ENCODE measurements around the gene TMTC4.
"Not testable (repeated sequence)": the region's sequence is repeated elsewhere in the genome, so short reads cannot be mapped to it uniquely, and the experiment has no call there.

Gene TMTC4, protein sequence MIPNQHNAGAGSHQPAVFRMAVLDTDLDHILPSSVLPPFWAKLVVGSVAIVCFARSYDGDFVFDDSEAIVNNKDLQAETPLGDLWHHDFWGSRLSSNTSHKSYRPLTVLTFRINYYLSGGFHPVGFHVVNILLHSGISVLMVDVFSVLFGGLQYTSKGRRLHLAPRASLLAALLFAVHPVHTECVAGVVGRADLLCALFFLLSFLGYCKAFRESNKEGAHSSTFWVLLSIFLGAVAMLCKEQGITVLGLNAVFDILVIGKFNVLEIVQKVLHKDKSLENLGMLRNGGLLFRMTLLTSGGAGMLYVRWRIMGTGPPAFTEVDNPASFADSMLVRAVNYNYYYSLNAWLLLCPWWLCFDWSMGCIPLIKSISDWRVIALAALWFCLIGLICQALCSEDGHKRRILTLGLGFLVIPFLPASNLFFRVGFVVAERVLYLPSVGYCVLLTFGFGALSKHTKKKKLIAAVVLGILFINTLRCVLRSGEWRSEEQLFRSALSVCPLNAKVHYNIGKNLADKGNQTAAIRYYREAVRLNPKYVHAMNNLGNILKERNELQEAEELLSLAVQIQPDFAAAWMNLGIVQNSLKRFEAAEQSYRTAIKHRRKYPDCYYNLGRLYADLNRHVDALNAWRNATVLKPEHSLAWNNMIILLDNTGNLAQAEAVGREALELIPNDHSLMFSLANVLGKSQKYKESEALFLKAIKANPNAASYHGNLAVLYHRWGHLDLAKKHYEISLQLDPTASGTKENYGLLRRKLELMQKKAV

DNA sequence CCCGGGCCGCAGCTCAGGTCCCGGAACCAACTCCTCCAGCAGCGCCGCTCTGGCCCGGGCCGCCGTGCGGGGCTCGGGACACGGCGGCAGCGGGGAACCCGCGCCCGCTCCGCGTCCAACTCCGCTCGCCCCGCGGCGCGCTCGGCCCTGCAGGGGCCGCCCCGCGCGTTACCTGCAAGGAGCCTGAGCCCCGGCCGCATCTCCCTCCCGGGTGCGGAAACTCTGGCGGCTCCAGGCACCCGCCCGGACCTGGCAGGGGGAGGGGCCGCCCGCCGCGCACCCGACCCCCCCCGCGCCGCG, at the start of gene TMTC4:
Gene TMTC4 (minus strand): TSS at position 224 of the 300 bp plus-strand sequence. CDS start 4,433 bp downstream, outside the sequence.
- no peak for DNase-seq (ENCODE audit: low read depth, low spot score)

DNA sequence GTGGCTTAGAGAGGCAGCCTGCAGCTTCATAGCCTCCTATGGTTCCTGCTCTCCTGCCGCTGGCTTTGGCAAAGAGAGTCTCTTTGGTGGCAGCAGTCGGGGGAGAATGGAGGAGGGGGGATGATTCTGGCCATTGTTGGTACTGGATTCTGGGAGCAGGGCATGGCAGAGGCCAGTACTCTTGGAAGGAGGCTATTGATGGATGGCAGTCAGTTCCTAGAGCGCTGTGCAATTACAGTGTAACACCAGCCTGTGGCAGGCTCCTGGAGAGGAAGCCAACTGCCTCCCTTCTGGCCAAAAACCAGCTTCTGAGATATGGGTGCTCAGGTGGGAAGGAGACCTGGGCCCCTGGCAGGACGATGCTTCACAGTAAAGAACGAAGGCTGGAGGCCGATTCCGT, 47.9 kb upstream of the TMTC4 start:
- DNase-seq (ENCODE audit: low read depth, low spot score) = no peak

DNA sequence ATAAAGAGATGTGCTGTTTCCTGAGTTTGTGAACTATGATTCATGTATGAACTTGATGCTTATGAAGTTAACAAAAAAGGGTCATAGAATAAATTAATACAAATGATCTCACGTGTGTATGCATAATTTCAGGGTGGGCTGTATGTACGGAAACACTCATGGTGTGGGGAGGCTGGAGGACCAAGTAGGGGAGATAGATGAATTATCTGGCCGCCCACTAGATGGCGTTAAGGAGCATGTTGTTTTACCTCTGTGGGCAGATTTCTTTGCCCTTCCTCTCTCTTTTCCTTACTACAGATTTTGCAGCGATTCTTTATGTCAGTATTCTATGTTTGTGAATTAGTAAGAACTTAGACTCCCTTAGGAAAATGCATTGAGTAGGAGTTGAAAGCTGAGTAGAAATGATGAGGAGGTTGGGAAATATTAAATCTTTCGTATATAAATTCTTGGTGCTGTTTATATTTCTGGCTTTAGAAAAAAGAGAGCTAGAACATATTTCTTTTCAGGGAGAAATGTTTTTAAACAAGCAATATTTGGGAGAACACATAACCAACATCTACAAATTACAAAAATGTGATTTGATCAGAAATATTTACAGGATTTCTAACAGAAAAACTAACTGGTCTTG, 47.4 kb upstream of the TMTC4 start:
- no peak for DNase-seq (ENCODE audit: low read depth, low spot score)

DNA sequence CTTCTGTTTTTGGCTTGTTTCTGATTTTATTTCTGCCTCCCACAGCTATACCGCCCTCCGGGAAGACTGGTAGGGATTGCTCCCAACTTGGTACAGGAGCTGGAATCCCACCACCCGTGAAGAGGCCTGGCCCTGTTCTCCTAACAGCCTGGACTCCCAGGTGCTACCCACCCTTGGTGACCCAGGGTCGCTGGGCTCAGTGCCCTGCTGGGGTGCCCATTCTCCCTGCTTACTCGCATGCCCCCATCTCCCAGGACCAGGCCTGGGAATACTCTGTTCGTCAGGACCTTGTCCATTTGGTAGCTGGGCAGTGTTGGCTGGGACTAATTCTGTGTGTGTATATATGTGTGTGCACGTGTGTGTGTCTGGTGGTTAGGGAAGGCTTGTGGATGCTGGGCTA, 41.0 kb upstream of the TMTC4 start:
- DNase-seq (ENCODE audit: low read depth, low spot score) = no peak

DNA sequence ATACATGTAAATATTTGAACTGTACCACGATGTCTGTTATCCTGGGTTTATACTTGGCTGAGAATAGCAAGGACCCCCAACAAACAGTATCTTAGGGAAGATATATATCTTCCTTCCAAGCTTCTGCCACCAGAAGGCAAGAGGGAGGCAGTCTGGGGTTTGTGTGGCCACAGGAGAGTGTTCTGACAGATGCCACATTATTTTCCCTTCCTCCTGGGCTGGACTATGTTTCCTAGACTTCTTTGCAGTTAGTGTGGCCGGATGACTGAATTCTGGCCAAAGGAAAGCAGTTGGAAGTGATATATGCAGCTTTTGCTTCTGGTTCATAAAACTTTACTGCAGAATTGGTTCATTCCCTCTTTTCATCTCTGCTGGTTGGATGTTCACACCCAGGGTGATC, 39.9 kb upstream of the TMTC4 start:
- no peak for DNase-seq (ENCODE audit: low read depth, low spot score)

DNA sequence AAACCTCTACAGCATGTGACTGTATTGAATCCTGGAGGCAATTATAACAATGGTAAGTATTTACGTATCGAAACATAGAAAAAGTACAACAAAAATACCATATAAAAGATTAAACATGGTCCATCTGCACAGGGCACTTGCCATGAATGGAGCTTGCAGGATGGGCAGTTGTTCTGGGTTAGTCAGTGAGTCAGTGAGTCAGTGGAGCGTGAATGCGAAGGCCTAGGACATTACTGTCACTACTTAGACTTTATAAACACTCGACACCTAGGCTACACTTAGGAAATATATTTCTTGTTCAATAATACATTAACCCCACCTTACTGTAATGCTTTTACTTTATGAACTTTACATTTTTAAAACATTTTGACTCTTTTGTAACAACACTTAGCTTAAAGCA, 35.6 kb upstream of the TMTC4 start:
- no peak for DNase-seq (ENCODE audit: low read depth, low spot score)

DNA sequence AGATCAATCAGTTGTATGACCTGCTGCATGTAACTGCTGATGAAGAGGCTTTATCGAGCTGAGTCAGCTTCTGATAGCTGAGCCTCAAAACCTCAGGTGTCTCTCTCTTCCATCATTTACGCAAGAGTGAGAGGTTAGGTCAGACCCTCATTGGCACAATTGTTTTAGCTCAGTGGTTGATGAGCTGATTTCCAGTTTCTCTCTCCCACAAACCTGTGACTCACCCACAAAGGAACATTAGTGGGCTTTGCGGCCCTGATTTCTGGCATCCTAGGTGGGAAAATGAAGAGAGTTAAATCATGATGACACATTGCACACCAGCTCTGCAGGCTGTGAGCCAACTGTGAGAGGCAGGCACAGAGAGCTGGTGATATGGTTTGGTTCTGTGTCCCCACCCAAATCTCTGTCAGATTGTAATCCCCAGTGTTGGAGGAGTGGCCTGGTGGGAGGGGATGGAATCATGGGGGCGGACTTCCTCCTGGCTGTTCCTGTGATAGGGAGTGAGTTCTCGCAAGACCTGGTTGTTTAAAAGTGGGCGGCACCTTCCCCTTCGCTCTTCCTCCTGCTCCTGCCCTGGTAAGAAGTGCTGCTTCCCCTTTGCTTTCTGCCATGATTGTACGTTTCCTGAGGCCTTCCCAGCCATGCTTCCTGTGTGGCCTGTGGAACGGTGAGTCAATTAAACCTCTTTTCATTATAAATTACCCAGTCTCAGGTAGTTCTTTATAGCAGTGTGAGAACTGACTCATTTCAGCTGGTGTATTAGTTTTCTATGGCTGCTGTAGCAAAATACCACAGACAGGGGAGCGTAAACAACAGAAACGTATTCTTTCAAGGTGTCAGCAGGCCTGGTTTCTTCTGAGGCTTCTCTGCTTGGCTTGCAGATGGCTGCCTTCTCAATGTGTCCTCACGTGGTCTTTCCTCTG, 33.5 kb upstream of the TMTC4 start:
- no peak for DNase-seq (ENCODE audit: low read depth, low spot score)

DNA sequence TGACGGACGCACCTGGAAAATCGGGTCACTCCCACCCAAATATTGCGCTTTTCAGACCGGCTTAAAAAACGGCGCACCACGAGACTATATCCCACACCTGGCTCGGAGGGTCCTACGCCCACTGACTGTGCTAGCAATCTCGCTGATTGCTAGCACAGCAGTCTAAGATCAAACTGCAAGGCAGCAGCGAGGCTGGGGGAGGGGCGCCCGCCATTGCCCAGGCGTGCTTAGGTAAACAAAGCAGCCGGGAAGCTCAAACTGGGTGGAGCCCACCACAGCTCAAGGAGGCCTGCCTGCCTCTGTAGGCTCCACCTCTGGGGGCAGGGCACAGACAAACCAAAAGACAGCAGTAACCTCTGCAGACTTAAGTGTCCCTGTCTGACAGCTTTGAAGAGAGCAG, 23.7 kb upstream of the TMTC4 start:
- DNase-seq (ENCODE audit: low read depth, low spot score) = not testable (repeated sequence)

DNA sequence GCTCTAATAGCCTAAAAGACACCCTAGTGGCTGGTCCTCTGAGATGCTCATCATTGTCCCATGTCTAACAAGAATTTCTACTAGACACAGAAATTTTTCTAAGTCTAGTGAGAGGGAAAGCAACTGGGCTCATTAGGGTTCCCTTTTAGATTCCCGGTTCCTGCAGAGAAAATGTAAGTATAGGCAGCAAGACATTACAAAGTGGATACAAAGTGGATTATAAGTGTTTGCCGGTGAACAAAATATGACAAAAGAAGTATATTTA, 20.8 kb upstream of the TMTC4 start:
- no peak for DNase-seq (ENCODE audit: low read depth, low spot score)

DNA sequence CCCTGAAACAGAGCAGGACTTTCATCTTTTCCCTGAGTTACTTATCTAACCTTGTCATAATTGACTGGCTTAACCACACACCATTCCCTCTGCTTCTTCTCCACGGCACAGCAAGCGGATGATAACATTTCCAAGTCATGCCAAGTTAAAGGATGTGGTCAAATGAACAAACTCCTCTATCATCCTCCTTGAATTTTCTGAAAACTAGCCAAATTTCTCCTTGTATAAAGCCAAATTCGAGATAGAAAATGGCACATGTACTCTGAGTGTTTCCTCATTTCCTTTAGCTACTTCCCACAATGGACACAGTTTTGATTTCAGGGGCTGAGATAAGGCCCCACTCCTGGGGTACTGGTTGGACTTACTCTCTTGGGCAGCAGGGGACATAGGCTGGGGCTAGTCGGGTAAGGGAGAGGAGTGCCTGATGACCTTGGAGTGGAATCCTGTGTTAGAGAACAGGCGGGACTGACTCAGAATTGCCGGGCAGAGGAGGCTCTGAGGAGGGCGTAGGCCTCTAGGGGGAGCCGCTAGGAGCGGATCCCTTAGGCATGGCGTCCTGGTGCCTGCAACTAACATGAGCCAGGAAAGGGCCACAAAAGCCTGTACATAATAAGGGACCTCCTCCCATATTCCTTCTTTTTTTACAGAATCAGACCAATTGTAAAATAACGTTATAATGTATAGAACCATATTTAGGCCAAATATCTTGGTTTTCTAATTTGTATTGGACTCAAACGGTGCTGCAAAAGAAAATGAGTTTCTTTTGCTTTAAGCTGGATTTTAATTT, 20.3 kb upstream of the TMTC4 start:
- DNase-seq (ENCODE audit: low read depth, low spot score) = no peak

DNA sequence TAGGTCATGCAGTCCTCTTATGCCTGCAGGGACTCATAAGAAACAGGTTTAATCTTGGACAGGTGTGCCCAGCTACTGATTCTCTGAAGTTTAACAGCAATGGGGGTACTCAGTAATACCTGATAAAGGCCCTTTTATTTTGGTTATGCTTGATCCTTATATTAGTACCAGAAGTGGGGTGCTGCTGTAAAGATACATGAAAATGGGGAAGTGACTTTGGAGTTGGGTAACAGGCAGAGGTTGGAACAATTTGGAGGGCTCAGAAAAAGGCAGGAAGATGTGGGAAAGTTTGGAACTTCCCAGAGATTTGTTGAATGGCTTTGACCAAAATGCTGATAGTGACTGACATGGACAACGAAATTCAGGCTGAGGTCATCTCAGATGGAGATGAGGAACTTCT, 14.6 kb upstream of the TMTC4 start:
- no peak for DNase-seq (ENCODE audit: low read depth, low spot score)

DNA sequence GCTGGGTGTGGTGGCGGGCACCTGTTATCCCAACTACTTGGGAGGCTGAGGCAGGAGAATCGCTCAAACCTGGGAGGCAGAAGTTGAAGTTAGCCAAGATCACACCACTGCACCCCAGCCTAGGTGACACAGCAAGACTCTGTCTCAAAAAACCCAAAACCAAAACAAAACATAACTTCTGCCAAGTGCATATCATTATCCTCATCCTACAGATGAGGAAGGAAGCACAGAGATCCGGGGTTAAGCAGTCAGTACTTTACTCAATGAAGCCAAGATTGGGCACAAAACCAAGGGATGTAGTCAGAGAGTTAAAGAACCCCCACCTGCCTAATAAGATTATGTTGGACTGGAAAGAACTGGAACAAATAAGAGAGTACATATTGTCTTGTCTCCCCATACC, 5.5 kb upstream of the TMTC4 start:
- no peak for DNase-seq (ENCODE audit: low read depth, low spot score)

DNA sequence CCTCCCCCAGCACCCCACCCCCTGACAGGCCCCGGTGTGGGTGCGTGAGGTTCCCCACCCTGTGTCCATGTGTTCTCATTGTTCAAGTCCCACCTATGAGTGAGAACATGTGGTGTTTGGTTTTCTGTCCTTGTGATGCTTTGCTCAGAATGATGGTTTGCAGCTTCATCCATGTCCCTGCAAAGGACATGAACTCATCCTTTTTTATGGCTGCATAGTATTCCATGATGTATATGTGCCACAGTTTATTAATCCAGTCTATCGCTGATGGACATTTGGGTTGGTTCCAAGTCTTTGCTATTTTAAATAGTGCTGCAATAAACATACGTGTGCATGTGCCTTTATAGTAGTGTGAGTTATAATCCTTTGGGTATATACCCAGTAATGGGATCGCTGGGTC, 2.5 kb upstream of the TMTC4 start:
- not testable (repeated sequence) for DNase-seq (ENCODE audit: low read depth, low spot score)

DNA sequence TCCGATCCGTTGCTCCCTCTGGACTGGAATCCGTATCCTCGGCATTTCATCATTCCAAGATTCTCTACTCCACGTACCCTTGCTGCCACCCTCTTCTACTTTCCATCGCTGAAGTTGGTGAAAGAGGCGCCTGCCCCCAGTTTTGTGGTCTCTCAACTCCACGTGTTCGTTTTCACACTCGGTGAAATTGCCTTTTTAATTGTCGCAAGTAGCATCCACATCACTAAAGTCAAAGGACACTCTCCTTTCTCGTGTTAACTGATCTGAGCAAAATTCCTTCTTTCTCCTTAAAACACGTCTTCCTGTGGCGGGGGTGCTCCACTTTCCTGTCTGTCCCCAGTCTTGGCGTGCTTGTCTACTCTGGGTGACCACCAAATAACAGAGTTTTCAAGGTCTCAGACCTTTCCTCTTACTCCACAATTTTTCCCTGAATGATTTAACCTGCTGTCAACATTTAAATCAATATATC, 1.1 kb upstream of the TMTC4 start:
- no peak for DNase-seq (ENCODE audit: low read depth, low spot score)

DNA sequence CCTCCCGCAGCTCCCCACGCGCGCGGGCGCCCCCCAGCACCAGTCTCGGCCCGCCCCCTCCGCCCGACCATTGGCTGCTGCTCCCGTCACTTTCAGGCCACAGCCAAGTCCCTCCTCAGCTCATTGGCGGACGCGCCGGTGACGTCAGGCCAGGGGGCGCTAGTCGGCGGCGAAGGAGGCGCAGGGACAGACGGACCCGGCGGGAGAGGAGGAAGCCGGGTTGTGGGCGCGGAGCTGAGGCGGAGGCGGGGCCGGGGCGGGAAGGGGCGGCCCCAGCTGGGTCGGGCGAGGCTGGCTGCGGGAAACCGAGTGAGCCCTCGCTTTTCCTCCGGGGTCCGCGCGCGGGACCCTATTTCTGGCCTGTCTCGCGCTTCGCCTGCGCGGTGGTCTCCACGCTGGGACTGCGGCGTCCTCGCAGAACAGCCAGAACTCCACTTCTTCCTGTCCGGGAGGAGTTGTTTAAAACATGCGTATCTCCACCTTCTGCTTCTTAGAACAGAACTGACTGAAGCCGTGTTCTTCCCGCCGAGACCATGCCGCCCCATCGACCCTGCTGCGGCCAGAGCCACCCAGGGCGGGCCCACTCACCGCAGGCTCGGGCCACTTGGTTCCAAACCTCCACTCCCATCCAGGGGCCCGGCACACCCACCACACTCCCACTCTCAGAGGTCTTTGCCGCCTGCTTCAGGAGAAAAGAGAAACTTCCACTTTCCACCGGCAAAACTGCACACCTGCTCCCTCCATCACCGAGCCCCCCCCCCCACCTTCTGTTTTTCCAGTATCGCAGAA, 471 bp upstream of the TMTC4 start:
- DNase-seq (ENCODE audit: low read depth, low spot score) = peak; percentile 94

DNA sequence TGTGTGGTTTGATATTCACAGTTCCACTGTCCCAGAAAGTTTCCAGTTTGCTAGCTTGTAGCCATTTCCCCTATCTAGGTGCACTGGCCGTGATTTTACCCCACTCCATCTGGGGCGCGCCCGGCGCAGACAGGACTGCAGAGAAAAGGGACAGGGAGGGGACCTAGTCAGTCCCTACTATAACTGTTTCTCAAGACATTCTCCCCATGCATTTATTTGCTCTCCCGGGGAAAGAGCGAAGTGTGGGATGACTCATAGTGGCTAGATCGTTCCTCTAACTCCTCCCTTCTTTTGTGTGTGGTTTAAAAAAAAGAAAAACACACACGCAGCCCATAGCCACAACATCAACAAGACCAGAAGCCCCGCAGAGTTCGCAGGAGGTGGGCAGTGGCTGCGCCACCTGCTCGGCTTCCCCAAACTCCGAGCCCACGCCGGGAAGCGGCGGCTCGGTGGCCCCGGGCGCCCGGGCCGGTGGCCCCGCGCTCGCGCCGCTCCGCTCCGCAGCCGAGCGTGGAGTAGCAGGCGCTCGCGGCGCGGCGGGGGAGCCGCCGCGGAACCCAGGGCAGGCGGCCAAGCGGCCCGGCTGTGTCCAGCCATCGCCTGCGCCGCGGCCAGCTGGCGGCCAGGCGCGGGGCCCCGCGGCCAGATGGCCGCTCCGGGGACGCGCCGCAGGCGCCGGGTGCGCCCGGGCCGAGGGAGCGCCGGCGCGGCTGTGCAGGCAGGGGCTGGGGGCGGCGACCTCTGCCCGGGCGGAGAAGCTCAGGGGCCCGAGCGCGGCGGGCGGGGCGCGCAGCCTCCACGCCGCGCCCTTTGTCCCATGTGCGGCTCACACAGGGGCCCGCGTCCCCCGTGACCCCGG, 653 bp downstream of the TMTC4 start:
- DNase-seq (ENCODE audit: low read depth, low spot score) = peak; percentile 83

DNA sequence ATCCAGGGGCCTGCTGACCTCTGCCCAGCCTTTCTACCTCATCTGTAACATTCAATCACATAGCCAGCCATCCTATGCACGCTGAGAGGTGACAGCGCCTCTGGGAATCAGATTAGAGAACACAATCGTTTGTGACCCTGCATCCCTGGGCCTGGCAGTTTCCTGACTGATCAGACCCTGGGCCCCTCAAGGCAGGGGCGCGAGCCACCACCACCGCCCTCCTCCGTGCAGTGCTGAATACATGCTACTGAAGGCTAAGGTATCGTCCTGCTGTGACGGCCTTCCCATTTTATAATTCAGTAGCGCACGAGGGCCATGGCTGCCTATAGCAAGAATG, 1.3 kb downstream of the TMTC4 start:
- DNase-seq (ENCODE audit: low read depth, low spot score) = no peak

DNA sequence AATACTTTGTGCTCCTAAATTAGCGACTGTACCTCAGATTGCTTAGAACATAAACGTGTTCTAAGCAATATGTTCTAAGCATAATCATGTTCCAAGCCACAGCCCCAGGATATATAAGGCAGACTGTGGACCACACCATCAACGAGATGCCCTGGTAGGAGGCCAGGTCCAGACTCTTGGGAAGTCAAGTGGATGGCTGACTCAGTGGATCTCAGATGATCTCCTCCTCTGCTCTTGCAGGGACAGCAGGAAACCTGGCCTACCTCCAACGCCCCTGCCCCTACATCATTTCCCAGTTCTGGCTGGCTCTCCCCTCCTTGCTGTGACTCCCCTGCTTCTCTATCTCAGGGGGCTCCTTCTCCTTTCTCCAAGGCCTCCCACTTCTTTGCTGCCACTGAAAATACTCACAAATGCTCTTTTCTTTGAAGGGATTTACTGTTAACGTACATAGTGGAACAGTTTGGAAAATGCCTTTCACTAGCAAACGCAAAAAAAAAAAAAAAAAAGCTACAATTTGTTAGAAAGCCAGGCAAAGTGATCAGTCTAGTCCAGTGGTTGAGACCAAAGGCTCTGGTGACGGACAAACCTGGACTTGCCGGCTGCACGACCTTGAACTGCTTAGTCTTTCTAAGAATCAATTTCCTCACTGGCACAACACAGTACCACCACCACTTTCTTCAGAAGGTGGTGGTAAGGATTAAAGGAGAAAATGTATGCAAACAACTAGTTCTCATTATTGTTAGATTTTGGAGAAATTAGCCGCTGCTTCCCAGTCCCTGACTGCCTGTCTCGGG, 3.0 kb downstream of the TMTC4 start:
- no peak for DNase-seq (ENCODE audit: low read depth, low spot score)

DNA sequence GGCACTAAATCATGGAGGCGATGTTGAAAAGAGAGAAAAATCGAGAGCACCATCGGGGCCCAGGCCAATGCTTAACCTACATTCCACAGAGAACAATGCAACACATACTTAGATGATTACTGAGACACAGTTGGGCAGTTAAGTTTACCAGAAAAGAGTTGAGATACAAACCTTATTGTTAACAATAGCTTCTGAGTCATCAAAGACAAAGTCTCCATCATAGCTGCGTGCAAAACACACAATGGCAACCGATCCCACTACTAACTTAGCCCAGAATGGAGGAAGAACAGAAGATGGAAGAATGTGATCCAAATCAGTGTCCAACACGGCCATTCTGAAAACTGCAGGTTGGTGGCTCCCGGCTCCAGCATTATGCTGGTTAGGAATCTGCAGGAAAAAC, 6.2 kb downstream of the TMTC4 start:
- no peak for DNase-seq (ENCODE audit: low read depth, low spot score)
